Liver (tissue), 3 donors: Measurements from ENCODE around the gene MTHFD1L.

Experiments used
- EGR1 ChIP-seq, 2 donors: IDR thresholded peaks; 2 replicates each; pipeline ENCODE4 v1.6.1; 2016 to 2018; ENCODE audit warnings: antibody characterized with exemption in 2 of 2, low read depth in 2 of 2
- FOXA1 ChIP-seq: IDR thresholded peaks from 2 replicates; pipeline ENCODE4 v1.6.1; 2016; ENCODE audit warnings: antibody characterized with exemption
- FOXA2 ChIP-seq: IDR thresholded peaks from 2 replicates; pipeline ENCODE4 v1.6.1; 2016; ENCODE audit warnings: antibody characterized with exemption
- GABPA ChIP-seq, 2 donors: IDR thresholded peaks in 1 of 2; conservative IDR thresholded peaks in 1 of 2; 2 replicates each; pipeline ENCODE4 v1.6.1; 2016; ENCODE audit warnings: antibody characterized with exemption in 2 of 2, mild to moderate bottlenecking in 1 of 2, moderate library complexity in 1 of 2
- HNF4A ChIP-seq, 2 donors: conservative IDR thresholded peaks; 2 replicates each; pipeline ENCODE4 v1.6.1; 2016; ENCODE audit warnings: antibody characterized with exemption in 2 of 2, mild to moderate bottlenecking in 2 of 2
- RAD21 ChIP-seq, 2 donors: IDR thresholded peaks; 2 replicates each; pipeline ENCODE4 v1.6.1; 2016; ENCODE audit warnings: antibody characterized with exemption in 2 of 2, mild to moderate bottlenecking in 2 of 2
- SP1 ChIP-seq: IDR thresholded peaks from 2 replicates; pipeline ENCODE4 v1.6.1; 2018; ENCODE audit warnings: antibody characterized with exemption, mild to moderate bottlenecking
- TAF1 ChIP-seq: conservative IDR thresholded peaks from 2 replicates; pipeline ENCODE4 v1.6.1; 2016; ENCODE audit warnings: antibody characterized with exemption, mild to moderate bottlenecking
- YY1 ChIP-seq: IDR thresholded peaks from 2 replicates; pipeline ENCODE4 v1.6.1; 2016; ENCODE audit warnings: antibody characterized with exemption, mild to moderate bottlenecking
- TF ChIP-seq, protein P1 (sequence below): fragments of 150-350 bp; IDR thresholded peaks from 2 replicates; pipeline ENCODE4 v1.5.1; 2017; ENCODE audit warnings: improper control_type of control experiment, low read depth, low read length; ENCODE audit not compliant: missing input control
- TF ChIP-seq, protein P2 (sequence below): IDR thresholded peaks from 2 replicates; pipeline ENCODE4 v1.6.1; 2016; ENCODE audit warnings: antibody characterized with exemption
- donor health status: healthy.
- donor health status: healthy.

DNA sequence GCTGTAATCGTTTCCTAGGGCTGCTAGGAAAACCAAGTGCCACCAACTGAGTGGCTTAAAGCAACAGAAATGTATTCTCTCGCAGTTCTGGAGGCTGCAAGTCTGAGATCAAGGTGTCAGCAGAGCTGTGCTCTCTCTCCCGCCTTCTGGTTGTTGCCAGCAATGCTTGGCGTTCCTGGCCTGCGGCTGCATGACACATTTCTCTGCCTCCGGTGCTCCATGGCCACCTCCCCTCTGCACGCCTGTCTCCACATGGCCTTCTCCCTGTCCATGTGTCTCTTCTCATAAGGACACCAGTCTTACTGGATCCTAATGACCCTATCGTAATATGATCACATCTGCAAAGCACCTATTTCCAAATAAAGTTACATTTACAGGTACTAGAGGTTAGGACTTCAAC is 282.6 kb downstream of the MTHFD1L start:
- no peak for TF ChIP-seq RAD21 (IDR thresholded peaks at IDR 0.05)
- TF ChIP-seq, protein P1, sequence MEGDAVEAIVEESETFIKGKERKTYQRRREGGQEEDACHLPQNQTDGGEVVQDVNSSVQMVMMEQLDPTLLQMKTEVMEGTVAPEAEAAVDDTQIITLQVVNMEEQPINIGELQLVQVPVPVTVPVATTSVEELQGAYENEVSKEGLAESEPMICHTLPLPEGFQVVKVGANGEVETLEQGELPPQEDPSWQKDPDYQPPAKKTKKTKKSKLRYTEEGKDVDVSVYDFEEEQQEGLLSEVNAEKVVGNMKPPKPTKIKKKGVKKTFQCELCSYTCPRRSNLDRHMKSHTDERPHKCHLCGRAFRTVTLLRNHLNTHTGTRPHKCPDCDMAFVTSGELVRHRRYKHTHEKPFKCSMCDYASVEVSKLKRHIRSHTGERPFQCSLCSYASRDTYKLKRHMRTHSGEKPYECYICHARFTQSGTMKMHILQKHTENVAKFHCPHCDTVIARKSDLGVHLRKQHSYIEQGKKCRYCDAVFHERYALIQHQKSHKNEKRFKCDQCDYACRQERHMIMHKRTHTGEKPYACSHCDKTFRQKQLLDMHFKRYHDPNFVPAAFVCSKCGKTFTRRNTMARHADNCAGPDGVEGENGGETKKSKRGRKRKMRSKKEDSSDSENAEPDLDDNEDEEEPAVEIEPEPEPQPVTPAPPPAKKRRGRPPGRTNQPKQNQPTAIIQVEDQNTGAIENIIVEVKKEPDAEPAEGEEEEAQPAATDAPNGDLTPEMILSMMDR: no peak
- no peak for TF ChIP-seq TAF1
- TF ChIP-seq SP1: no peak
- TF ChIP-seq GABPA (IDR thresholded peaks at IDR 0.05 in 1 of 2, conservative IDR thresholded peaks at IDR 0.05 in 1 of 2): no peak
- TF ChIP-seq, protein P2, sequence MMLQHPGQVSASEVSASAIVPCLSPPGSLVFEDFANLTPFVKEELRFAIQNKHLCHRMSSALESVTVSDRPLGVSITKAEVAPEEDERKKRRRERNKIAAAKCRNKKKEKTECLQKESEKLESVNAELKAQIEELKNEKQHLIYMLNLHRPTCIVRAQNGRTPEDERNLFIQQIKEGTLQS: no peak
- TF ChIP-seq EGR1 (IDR thresholded peaks at IDR 0.05; ENCODE audit: low read depth in 2 of 2): no peak
- no peak for TF ChIP-seq YY1
- TF ChIP-seq FOXA2: no peak
- TF ChIP-seq HNF4A (conservative IDR thresholded peaks at IDR 0.05): no peak
- TF ChIP-seq FOXA1: no peak
